HL-60 (cell line): ENCODE data around the gene NFIA.

Experiments
- POLR2AphosphoS5 ChIP-seq: IDR thresholded peaks from 2 replicates; pipeline ENCODE4 v1.6.1; 2012; ENCODE audit warnings: low read depth
- SPI1 ChIP-seq: IDR thresholded peaks from 2 replicates; pipeline ENCODE4 v1.6.1; 2012; ENCODE audit warnings: low read depth, mild to moderate bottlenecking, borderline replicate concordance
- TF ChIP-seq, protein P1 (sequence below): IDR thresholded peaks from one replicate; pipeline ENCODE4 v1.5.1; 2011; ENCODE audit warnings: low read length, control low read depth, inconsistent platforms; ENCODE audit not compliant: insufficient read depth

- TF ChIP-seq, protein P1, sequence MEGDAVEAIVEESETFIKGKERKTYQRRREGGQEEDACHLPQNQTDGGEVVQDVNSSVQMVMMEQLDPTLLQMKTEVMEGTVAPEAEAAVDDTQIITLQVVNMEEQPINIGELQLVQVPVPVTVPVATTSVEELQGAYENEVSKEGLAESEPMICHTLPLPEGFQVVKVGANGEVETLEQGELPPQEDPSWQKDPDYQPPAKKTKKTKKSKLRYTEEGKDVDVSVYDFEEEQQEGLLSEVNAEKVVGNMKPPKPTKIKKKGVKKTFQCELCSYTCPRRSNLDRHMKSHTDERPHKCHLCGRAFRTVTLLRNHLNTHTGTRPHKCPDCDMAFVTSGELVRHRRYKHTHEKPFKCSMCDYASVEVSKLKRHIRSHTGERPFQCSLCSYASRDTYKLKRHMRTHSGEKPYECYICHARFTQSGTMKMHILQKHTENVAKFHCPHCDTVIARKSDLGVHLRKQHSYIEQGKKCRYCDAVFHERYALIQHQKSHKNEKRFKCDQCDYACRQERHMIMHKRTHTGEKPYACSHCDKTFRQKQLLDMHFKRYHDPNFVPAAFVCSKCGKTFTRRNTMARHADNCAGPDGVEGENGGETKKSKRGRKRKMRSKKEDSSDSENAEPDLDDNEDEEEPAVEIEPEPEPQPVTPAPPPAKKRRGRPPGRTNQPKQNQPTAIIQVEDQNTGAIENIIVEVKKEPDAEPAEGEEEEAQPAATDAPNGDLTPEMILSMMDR, result no peak
- TF ChIP-seq POLR2AphosphoS5 (no peak), SPI1 (no peak)
These were observed 156.0 kb downstream of the NFIA start for GRCh38 chr1:61238359-61238665.
